HL-60 (cell line): Measurements from ENCODE around the gene GOLT1A.
A peak's percentile ranks its signal among the peaks of the same experiment; 100 is the strongest.

ENCODE experiments used
- DNase-seq, 2 experiments: peaks; one replicate each; pipeline ENCODE4 v3.0.0-alpha.2; 2010 to 2020; ENCODE audit warnings: low read depth in 1 of 2, low spot score in 1 of 2
- H3K27ac ChIP-seq: fragments of 250-450 bp; sonication (Bioruptor Pico); replicated peaks from 2 replicates; pipeline ENCODE4 v1.5.1; 2020; ENCODE audit warnings: mild to moderate bottlenecking, moderate library complexity
- H3K27me3 ChIP-seq: fragments of 250-450 bp; sonication (Bioruptor Pico); 2 replicates; pipeline ENCODE4 v1.5.1; 2021; ENCODE audit warnings: mild to moderate bottlenecking, moderate library complexity; ENCODE audit not compliant: insufficient read depth, poor library complexity, severe bottlenecking
- H3K4me3 ChIP-seq: replicated peaks from 2 replicates; pipeline ENCODE4 v1.5.1; 2011; ENCODE audit warnings: mild to moderate bottlenecking, control low read depth, low read length; ENCODE audit not compliant: insufficient read depth
- GABPA ChIP-seq: IDR thresholded peaks from 2 replicates; pipeline ENCODE4 v1.6.1; 2012; ENCODE audit warnings: low read depth
- POLR2AphosphoS5 ChIP-seq: IDR thresholded peaks from 2 replicates; pipeline ENCODE4 v1.6.1; 2012; ENCODE audit warnings: low read depth
- SPI1 ChIP-seq: IDR thresholded peaks from 2 replicates; pipeline ENCODE4 v1.6.1; 2012; ENCODE audit warnings: low read depth, mild to moderate bottlenecking, borderline replicate concordance
- TF ChIP-seq, protein P1 (sequence below): IDR thresholded peaks from 2 replicates; pipeline ENCODE4 v1.6.1; 2012; ENCODE audit warnings: low read depth; ENCODE audit not compliant: insufficient replicate concordance
- TF ChIP-seq, protein P2 (sequence below): IDR thresholded peaks from one replicate; pipeline ENCODE4 v1.5.1; 2011; ENCODE audit warnings: low read length, control low read depth, inconsistent platforms; ENCODE audit not compliant: insufficient read depth

Gene GOLT1A

DNA sequence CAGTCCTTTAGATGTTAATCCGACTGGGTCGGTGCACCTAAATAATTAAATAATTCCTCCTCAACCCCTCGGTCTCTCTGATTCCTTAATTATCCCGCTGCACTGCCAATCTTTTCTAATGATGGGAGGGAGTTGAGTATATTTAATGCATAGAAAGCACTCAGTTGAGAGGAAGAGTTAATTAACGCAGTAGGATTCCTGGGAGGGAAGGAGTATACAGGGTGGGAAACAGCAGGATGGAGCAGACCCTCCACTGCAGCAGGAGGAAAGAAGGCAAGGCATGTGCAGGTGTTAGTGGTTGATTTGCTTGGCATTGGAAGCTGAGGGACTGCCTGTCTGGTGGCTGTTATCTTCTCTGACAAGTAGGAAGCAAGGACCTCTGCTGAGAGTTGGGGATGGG, 37.7 kb downstream of the GOLT1A start:
- DNase-seq, result no peak
- peaks cover 2% of the 10 kb centered on the region for H3K27me3 ChIP-seq
- no peak overlapping the region for H3K27ac ChIP-seq
- H3K4me3 ChIP-seq, result no peak overlapping the region
- TF ChIP-seq, protein P1, sequence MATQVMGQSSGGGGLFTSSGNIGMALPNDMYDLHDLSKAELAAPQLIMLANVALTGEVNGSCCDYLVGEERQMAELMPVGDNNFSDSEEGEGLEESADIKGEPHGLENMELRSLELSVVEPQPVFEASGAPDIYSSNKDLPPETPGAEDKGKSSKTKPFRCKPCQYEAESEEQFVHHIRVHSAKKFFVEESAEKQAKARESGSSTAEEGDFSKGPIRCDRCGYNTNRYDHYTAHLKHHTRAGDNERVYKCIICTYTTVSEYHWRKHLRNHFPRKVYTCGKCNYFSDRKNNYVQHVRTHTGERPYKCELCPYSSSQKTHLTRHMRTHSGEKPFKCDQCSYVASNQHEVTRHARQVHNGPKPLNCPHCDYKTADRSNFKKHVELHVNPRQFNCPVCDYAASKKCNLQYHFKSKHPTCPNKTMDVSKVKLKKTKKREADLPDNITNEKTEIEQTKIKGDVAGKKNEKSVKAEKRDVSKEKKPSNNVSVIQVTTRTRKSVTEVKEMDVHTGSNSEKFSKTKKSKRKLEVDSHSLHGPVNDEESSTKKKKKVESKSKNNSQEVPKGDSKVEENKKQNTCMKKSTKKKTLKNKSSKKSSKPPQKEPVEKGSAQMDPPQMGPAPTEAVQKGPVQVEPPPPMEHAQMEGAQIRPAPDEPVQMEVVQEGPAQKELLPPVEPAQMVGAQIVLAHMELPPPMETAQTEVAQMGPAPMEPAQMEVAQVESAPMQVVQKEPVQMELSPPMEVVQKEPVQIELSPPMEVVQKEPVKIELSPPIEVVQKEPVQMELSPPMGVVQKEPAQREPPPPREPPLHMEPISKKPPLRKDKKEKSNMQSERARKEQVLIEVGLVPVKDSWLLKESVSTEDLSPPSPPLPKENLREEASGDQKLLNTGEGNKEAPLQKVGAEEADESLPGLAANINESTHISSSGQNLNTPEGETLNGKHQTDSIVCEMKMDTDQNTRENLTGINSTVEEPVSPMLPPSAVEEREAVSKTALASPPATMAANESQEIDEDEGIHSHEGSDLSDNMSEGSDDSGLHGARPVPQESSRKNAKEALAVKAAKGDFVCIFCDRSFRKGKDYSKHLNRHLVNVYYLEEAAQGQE, result no peak
- no peak for TF ChIP-seq POLR2AphosphoS5
- TF ChIP-seq SPI1, result no peak
- TF ChIP-seq, protein P2, sequence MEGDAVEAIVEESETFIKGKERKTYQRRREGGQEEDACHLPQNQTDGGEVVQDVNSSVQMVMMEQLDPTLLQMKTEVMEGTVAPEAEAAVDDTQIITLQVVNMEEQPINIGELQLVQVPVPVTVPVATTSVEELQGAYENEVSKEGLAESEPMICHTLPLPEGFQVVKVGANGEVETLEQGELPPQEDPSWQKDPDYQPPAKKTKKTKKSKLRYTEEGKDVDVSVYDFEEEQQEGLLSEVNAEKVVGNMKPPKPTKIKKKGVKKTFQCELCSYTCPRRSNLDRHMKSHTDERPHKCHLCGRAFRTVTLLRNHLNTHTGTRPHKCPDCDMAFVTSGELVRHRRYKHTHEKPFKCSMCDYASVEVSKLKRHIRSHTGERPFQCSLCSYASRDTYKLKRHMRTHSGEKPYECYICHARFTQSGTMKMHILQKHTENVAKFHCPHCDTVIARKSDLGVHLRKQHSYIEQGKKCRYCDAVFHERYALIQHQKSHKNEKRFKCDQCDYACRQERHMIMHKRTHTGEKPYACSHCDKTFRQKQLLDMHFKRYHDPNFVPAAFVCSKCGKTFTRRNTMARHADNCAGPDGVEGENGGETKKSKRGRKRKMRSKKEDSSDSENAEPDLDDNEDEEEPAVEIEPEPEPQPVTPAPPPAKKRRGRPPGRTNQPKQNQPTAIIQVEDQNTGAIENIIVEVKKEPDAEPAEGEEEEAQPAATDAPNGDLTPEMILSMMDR, result no peak
- TF ChIP-seq GABPA, result no peak

DNA sequence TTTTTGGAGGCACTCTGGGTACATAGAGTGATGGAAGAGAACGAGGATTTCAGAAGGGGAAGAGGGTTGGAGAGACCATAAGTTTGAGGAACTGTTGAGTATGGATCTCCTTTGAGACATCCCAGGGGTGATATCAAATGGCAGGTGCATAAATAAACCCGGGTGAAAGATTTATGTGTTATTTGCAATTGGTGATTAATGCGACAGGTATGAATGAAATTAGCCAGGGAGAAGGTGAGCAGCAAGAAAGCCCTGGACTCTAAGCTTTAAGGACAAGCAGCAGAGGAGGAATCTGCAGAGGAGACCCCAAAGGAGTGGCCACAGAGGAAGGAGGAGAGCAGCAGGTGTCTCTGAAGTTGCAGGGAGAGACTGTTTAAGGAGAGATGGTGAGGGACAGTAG, 38.8 kb downstream of the GOLT1A start:
- no peak overlapping the region for H3K27ac ChIP-seq
- peaks cover 2% of the 10 kb centered on the region for H3K27me3 ChIP-seq
- no peak for TF ChIP-seq GABPA
- TF ChIP-seq SPI1, result no peak
- no peak for DNase-seq
- no peak overlapping the region for H3K4me3 ChIP-seq

DNA sequence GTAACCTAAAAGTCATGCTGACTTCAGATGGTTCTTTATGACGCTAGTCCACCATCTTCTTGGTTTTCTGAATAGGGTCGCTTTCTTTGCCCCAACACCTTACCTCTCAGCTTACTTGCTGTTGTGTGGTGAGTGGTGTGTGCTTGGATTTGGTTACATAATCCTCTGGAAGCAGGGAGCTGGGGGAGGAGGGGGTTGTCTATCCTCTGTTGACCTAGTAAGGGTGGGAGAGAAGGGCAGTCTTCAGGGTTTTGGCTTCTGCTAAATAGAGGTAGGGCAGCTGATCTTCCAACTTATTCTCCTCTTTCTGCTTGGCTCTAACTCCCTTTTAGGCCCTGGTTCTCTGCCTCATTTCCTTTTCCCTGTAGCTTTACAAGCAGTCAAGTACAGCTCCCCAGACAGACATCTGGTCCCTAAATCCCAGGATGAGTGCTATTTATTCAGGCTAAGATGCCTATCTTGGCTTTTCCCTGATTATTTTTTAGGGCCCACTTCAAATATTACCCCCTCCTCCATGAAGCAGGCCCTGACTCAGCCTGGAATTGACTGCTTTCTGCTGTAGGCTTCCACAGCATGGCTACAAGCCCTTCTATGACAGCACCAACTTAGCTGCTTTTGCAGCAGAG, 41.3 kb downstream of the GOLT1A start:
- Histone ChIP-seq H3K4me3 (no peak overlapping the region), H3K27ac (no peak overlapping the region), H3K27me3 (no peaks in the 10 kb centered on the region)
- TF ChIP-seq, protein P2, result no peak
- no peak for TF ChIP-seq GABPA
- DNase-seq, result no peak

DNA sequence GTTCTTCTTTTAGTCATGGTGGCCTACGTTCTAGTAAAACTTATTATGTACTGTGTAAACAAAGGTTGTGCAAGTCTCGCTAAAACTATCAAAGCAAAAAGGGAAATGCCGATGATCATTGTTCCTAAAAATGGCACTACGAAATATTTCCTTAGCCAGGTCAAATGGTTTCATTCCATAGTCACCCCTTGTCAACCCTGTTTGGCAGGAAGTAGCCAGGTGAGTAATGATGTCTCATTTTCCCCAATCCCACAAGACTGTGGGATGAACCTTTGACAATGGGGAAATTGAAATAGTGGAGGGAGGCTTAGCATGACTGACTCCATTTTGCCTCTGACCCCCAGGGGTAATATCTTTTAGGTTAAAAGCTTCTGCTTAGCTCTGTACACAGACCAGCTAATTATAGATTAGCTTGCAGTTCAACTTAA, 42.0 kb downstream of the GOLT1A start:
- H3K4me3 ChIP-seq, result no peak overlapping the region
- no peak for DNase-seq
- H3K27me3 ChIP-seq, result no peaks in the 10 kb centered on the region
- no peak overlapping the region for H3K27ac ChIP-seq
- TF ChIP-seq, protein P2, result no peak
- TF ChIP-seq SPI1, result 0 out of 2 replicates have a peak, but pooled peaks have one; percentile 23

DNA sequence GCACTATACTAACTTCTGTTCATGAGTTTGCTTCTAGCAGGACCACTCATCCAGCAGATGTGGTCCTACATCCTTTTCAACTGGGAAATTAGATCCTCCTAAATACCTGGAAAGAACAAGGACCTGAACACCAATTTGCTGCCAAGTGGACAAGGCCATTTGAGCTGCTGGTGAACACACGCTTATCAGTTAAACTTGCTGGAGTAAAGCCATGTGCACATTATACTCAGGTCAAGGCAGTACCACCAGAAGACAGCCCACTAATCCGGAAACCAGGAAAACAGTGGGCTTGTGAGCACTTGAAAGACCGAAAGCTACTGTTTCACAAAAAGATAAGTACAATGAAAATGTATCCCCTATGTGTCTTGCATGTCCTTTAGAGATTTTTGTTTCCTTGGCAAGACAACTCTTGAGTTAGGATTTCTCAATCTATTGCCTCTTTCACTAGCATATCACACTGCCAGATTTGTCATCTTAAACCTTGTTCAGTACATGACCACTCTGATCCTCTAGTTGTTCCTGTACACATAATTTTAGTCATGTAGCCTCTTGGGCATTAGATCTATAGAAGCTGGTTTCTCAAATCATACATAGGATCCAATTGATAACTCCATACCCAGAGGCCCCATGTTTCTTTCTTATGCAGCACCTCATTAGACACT, 43.2 kb downstream of the GOLT1A start:
- H3K27me3 ChIP-seq, result no peaks in the 10 kb centered on the region

More for the DNA sequence above, 43.2 kb downstream of the GOLT1A start:
- no peak for DNase-seq
- TF ChIP-seq SPI1 (no peak), POLR2AphosphoS5 (no peak), GABPA (no peak)
- TF ChIP-seq, protein P1, result no peak
- TF ChIP-seq, protein P2, result no peak
- H3K27ac ChIP-seq, result no peak overlapping the region
- no peak overlapping the region for H3K4me3 ChIP-seq
